H9 (cell line): Measurements from ENCODE around the gene LPCAT1. TPM values are rescaled to one million over a fixed set of nuclear protein-coding genes. Genes with fewer than 3 reads are reported as not detected.

Experiments
- DNase-seq: peaks from one replicate; pipeline ENCODE4 v3.0.0-alpha.2; 2017
- H2AFZ ChIP-seq: one replicate; pipeline ENCODE4 v1.6.1; 2013; ENCODE audit warnings: mild to moderate bottlenecking, low read length, control low read depth, moderate library complexity
- H2AK5ac ChIP-seq: 2 replicates; pipeline ENCODE4 v1.6.1; 2013; ENCODE audit warnings: low read length, control low read depth, mixed read lengths; ENCODE audit not compliant: insufficient read length
- H2BK120ac ChIP-seq: one replicate; pipeline ENCODE4 v1.6.1; 2013; ENCODE audit warnings: low read depth, mild to moderate bottlenecking, low read length, control low read depth, inconsistent platforms; ENCODE audit not compliant: poor library complexity, severe bottlenecking
- H2BK12ac ChIP-seq: 2 replicates; pipeline ENCODE4 v1.6.1; 2013; ENCODE audit warnings: low read length, control low read depth, mixed read lengths, low read depth; ENCODE audit not compliant: insufficient read length
- H2BK15ac ChIP-seq: 2 replicates; pipeline ENCODE4 v1.6.1; 2013; ENCODE audit warnings: low read depth, low read length, control low read depth
- H2BK20ac ChIP-seq: one replicate; pipeline ENCODE4 v1.6.1; 2013; ENCODE audit warnings: low read depth, mild to moderate bottlenecking, low read length, control low read depth, inconsistent platforms; ENCODE audit not compliant: poor library complexity, severe bottlenecking
- H2BK5ac ChIP-seq: 2 replicates; pipeline ENCODE4 v1.6.1; 2013; ENCODE audit warnings: low read length, control low read depth, mixed read lengths; ENCODE audit not compliant: insufficient read length
- H3K14ac ChIP-seq: 2 replicates; pipeline ENCODE4 v1.6.1; 2013; ENCODE audit warnings: low read length, control low read depth; ENCODE audit not compliant: insufficient read depth
- H3K18ac ChIP-seq: 2 replicates; pipeline ENCODE4 v1.6.1; 2013; ENCODE audit warnings: low read depth, mild to moderate bottlenecking, mixed read lengths, low read length, control low read depth; ENCODE audit not compliant: insufficient read length
- H3K23ac ChIP-seq: 2 replicates; pipeline ENCODE4 v1.6.1; 2013; ENCODE audit warnings: low read length, control low read depth, mixed read lengths, low read depth; ENCODE audit not compliant: insufficient read length
- H3K23me2 ChIP-seq: 2 replicates; pipeline ENCODE4 v1.6.1; 2013; ENCODE audit warnings: low read depth, mild to moderate bottlenecking, mixed read lengths, low read length, control low read depth; ENCODE audit not compliant: insufficient read length, poor library complexity, severe bottlenecking
- H3K27ac ChIP-seq: 2 replicates; pipeline ENCODE4 v1.5.1; 2013; ENCODE audit warnings: low read length, control low read depth, mixed read lengths, low read depth; ENCODE audit not compliant: insufficient read length
- H3K27me3 ChIP-seq: 2 replicates; pipeline ENCODE4 v1.6.1; 2013; ENCODE audit warnings: low read length, control low read depth, inconsistent platforms; ENCODE audit not compliant: insufficient read depth
- H3K4ac ChIP-seq: 2 replicates; pipeline ENCODE4 v1.6.1; 2013; ENCODE audit warnings: low read depth, mild to moderate bottlenecking, control low read depth, inconsistent platforms, low read length, moderate library complexity
- H3K4me1 ChIP-seq: 2 replicates; pipeline ENCODE4 v1.6.1; 2013; ENCODE audit warnings: low read length, control low read depth, inconsistent platforms; ENCODE audit not compliant: insufficient read depth
- H3K4me2 ChIP-seq: 2 replicates; pipeline ENCODE4 v1.6.1; 2013; ENCODE audit warnings: low read length, control low read depth, mixed read lengths; ENCODE audit not compliant: insufficient read length, insufficient read depth
- H3K56ac ChIP-seq: 2 replicates; pipeline ENCODE4 v1.6.1; 2013; ENCODE audit warnings: low read depth, mild to moderate bottlenecking, mixed read lengths, low read length, control low read depth; ENCODE audit not compliant: insufficient read length
- H3K79me1 ChIP-seq: 2 replicates; pipeline ENCODE4 v1.6.1; 2013; ENCODE audit warnings: low read depth, mild to moderate bottlenecking, moderate library complexity, low read length, control low read depth, inconsistent platforms; ENCODE audit not compliant: insufficient read depth, poor library complexity, severe bottlenecking
- H3K79me2 ChIP-seq: 2 replicates; pipeline ENCODE4 v1.6.1; 2013; ENCODE audit warnings: low read length, control low read depth, inconsistent platforms; ENCODE audit not compliant: insufficient read depth
- H3K9ac ChIP-seq: 2 replicates; pipeline ENCODE4 v1.6.1; 2013; ENCODE audit warnings: low read length, control low read depth, mixed read lengths; ENCODE audit not compliant: insufficient read length; ENCODE audit errors: extremely low read depth
- H3K9me3 ChIP-seq: one replicate; pipeline ENCODE4 v1.6.1; 2013; ENCODE audit warnings: low read depth, low read length, inconsistent platforms; ENCODE audit not compliant: control insufficient read depth
- H3T11ph ChIP-seq: one replicate; pipeline ENCODE4 v1.6.1; 2013; ENCODE audit warnings: mild to moderate bottlenecking, low read length, control low read depth, inconsistent platforms
- H4K20me1 ChIP-seq: one replicate; pipeline ENCODE4 v1.6.1; 2013; ENCODE audit not compliant: control insufficient read depth, insufficient read length, insufficient read depth
- H4K5ac ChIP-seq: 2 replicates; pipeline ENCODE4 v1.6.1; 2013; ENCODE audit warnings: low read depth, mild to moderate bottlenecking, mixed read lengths, low read length, control low read depth; ENCODE audit not compliant: insufficient read length
- H4K8ac ChIP-seq: replicated peaks from 2 replicates; pipeline ENCODE4 v1.6.1; 2013; ENCODE audit warnings: low read length, control low read depth, mixed read lengths, low read depth; ENCODE audit not compliant: insufficient read length
- H4K91ac ChIP-seq: 2 replicates; pipeline ENCODE4 v1.6.1; 2013; ENCODE audit warnings: low read depth, mild to moderate bottlenecking, moderate library complexity, mixed read lengths, low read length, control low read depth; ENCODE audit not compliant: insufficient read length
- H3K27ac Mint-ChIP-seq, 3 experiments: 2 replicates in 2 of 3; 3 replicates in 1 of 3; pipeline ENCODE4 v1.8.0; 2020 to 2021; ENCODE audit warnings: mixed read lengths in 3 of 3, mild to moderate bottlenecking in 1 of 3, moderate library complexity in 1 of 3
- H3K27me3 Mint-ChIP-seq: 2 replicates; pipeline ENCODE4 v1.8.0; 2021; ENCODE audit warnings: low read depth, mild to moderate bottlenecking, moderate library complexity, mixed read lengths
- H3K36me3 Mint-ChIP-seq, 3 experiments: 2 replicates in 2 of 3; 3 replicates in 1 of 3; pipeline ENCODE4 v1.8.0; 2020 to 2021; ENCODE audit warnings: low read depth in 3 of 3, mixed read lengths in 3 of 3; ENCODE audit not compliant: insufficient read depth in 1 of 3
- H3K4me1 Mint-ChIP-seq, 2 experiments: 2 replicates each; pipeline ENCODE4 v1.8.0; 2020; ENCODE audit warnings: mixed read lengths in 2 of 2
- H3K4me3 Mint-ChIP-seq, 2 experiments: 2 replicates in 1 of 2; 3 replicates in 1 of 2; pipeline ENCODE4 v1.8.0; 2020 to 2021; ENCODE audit warnings: mild to moderate bottlenecking in 2 of 2, mixed read lengths in 2 of 2, moderate library complexity in 1 of 2
- H3K9me3 Mint-ChIP-seq, 2 experiments: 2 replicates in 1 of 2; 3 replicates in 1 of 2; pipeline ENCODE4 v1.8.0; 2020; ENCODE audit warnings: mild to moderate bottlenecking in 2 of 2, mixed read lengths in 2 of 2, moderate library complexity in 1 of 2
- CTCF ChIP-seq: fragments of 200-600 bp; sonication (generic); conservative IDR thresholded peaks from 3 replicates; pipeline ENCODE4 v1.8.0; 2021; ENCODE audit warnings: antibody characterized with exemption, mild to moderate bottlenecking
- WGBS: extraction: QIAGEN DNeasy Blood & Tissue Kit; methylation state at CpG from one replicate; pipeline ENCODE4 v1.1.7; 2013; ENCODE audit warnings: missing lambda C conversion rate, low lambda C conversion rate, mixed read lengths; ENCODE audit not compliant: insufficient read length; ENCODE audit errors: extremely low coverage; 5-methylcytosine and 5-hydroxymethylcytosine counted together
- total RNA-seq: library from RNA; stranded (reverse); gene quantifications from 2 replicates; pipeline ENCODE4 v1.2.1, GENCODE V29; 2021

The LPCAT1 gene
- total RNA-seq, 1 experiment from 2014 or later, result 231 TPM

GRCh38 chr5:1464096-1464446 lies 59.7 kb downstream of the LPCAT1 start:
- Histone ChIP-seq H4K8ac (no peak overlapping the region), H3K27ac (no peak overlapping the region), H3K4ac (no peak overlapping the region), H3K79me1 (no peaks in the 10 kb centered on the region), H2BK5ac (no peak overlapping the region), H3K23ac (no peak overlapping the region), H3K4me2 (no peak overlapping the region), H4K20me1 (no peaks in the 10 kb centered on the region), H2BK15ac (no peak overlapping the region), H3K9me3 (peaks cover 6% of the 10 kb centered on the region), H3K79me2 (no peaks in the 10 kb centered on the region; the same call in 1 of the 2 replicates), H3K56ac (no peak overlapping the region), H2AK5ac (no peak overlapping the region), H4K5ac (no peak overlapping the region), H3K9ac (no peak overlapping the region), H4K91ac (no peak overlapping the region), H2BK12ac (no peak overlapping the region), H2BK20ac (no peak overlapping the region), H3K23me2 (no peaks in the 10 kb centered on the region), H3K27me3 (no peaks in the 10 kb centered on the region), H2AFZ (no peak overlapping the region), H3K18ac (no peak overlapping the region), H2BK120ac (no peak overlapping the region), H3K14ac (no peak overlapping the region), H3K4me1 (no peaks in the 10 kb centered on the region), H3T11ph (no peak overlapping the region)
- Mint-ChIP-seq H3K9me3 (peaks cover 6 to 28% of the 10 kb centered on the region in 2 experiments; a peak in 4 of 5 replicates), H3K4me3 (no peak overlapping the region), H3K4me1 (peaks cover 0 to 5% of the 10 kb centered on the region in 2 experiments; a peak in 1 of 4 replicates), H3K27me3 (no peaks in the 10 kb centered on the region; the same call in 1 of the 2 replicates), H3K27ac (no peak overlapping the region), H3K36me3 (peaks cover 74 to 93% (median 90%) of the 10 kb centered on the region in 3 experiments)
- no peak for DNase-seq
- TF ChIP-seq CTCF, result no peak
- WGBS, result no CpG with 5 or more reads among the region's 14 CpGs
